Activated T-cell treated with anti-CD3 and anti-CD28 coated beads, Interleukin-2, amount 50 U/mL, for 72 hours (primary cell): Measurements from ENCODE around the gene SLX9. TPM values are rescaled to one million over a fixed set of nuclear protein-coding genes. Genes with fewer than 3 reads are reported as not detected.
A peak's percentile ranks its signal among the peaks of the same experiment; 100 is the strongest.
"Not testable (repeated sequence)": the region's sequence is repeated elsewhere in the genome, so short reads cannot be mapped to it uniquely, and the experiment has no call there.

Experiments used
- ATAC-seq, 2 donors: fragments of 150-1000 bp; cut with Tn5 transposase; replicated peaks in 1 of 2; 2 replicates each; pipeline ENCODE4 v1.10.0; 2021; ENCODE audit warnings: moderate library complexity in 2 of 2, mild to moderate bottlenecking in 1 of 2
- DNase-seq, 2 donors: peaks; one replicate each; pipeline ENCODE4 v3.0.0; 2021 to 2022; ENCODE audit warnings: mixed read lengths in 1 of 2
- H3K27ac Mint-ChIP-seq: one replicate; pipeline ENCODE4 v1.8.0; 2022; ENCODE audit warnings: mild to moderate bottlenecking, moderate library complexity, mixed read lengths
- H3K27me3 Mint-ChIP-seq: one replicate; pipeline ENCODE4 v1.8.0; 2022; ENCODE audit warnings: low read depth, mixed read lengths
- H3K36me3 Mint-ChIP-seq, 2 donors: one replicate each; pipeline ENCODE4 v1.8.0; 2022; ENCODE audit warnings: mixed read lengths in 2 of 2, mild to moderate bottlenecking in 1 of 2; ENCODE audit not compliant: insufficient read depth in 2 of 2
- H3K4me1 Mint-ChIP-seq: one replicate; pipeline ENCODE4 v1.8.0; 2022; ENCODE audit warnings: low read depth, mixed read lengths
- H3K4me3 Mint-ChIP-seq, 2 donors: one replicate each; pipeline ENCODE4 v1.8.0; 2022; ENCODE audit warnings: mild to moderate bottlenecking in 2 of 2, mixed read lengths in 2 of 2, moderate library complexity in 2 of 2
- H3K9me3 Mint-ChIP-seq, 2 donors: one replicate each; pipeline ENCODE4 v1.8.0; 2022; ENCODE audit warnings: mixed read lengths in 2 of 2
- total RNA-seq, 2 donors: library from RNA; stranded (reverse); gene quantifications; one replicate each; pipeline ENCODE4 v1.2.3, GENCODE V29; 2022

The SLX9 gene
- total RNA-seq, 2 donors from 2014 or later = 38.7 to 48.9 TPM

- peaks cover 6 to 7% of the 10 kb centered on the region in 2 donors for H3K36me3 Mint-ChIP-seq
- H3K27me3 Mint-ChIP-seq = no peaks in the 10 kb centered on the region
- no peaks in the 10 kb centered on the region for H3K9me3 Mint-ChIP-seq
- H3K4me3 Mint-ChIP-seq = peak overlapping the region; percentile 73 to 81
- peaks cover 94% of the 10 kb centered on the region for H3K4me1 Mint-ChIP-seq
- ATAC-seq (no peak), DNase-seq (no peak)
- peak overlapping the region; percentile 45 for H3K27ac Mint-ChIP-seq
These were observed 15.0 kb upstream of the SLX9 start for GRCh38 chr21:44924606-44925377.

DNA sequence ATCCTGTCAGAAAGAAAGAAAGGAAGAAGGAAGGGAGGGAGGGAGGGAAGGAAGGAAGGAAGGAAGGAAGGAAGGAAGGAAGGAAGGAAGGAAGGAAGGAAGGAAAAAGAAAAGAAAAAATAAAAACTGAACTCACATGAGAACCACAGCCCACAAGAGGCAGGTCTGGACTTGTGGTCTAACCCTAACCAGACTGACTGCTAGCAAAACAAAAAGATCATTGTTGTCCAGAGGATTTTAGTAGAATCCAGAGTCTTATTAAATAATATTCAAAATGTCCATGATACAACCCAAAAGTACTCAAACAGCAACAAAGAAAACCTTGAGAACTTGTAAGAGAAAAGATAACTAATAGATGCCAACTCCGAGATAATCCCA lies 14.5 kb upstream of the SLX9 start:
- ATAC-seq (no peak), DNase-seq (no peak)
- H3K4me1 Mint-ChIP-seq = peaks cover 95% of the 10 kb centered on the region
- peak overlapping the region; percentile 45 for H3K27ac Mint-ChIP-seq
- H3K27me3 Mint-ChIP-seq = no peaks in the 10 kb centered on the region
- peaks cover 4 to 6% of the 10 kb centered on the region in 2 donors for H3K36me3 Mint-ChIP-seq
- H3K4me3 Mint-ChIP-seq = peak overlapping the region; percentile 73 to 81
- H3K9me3 Mint-ChIP-seq = no peaks in the 10 kb centered on the region

- DNase-seq (peak; percentile 51 to 56), ATAC-seq (peak; percentile 32 to 33)
- H3K27me3 Mint-ChIP-seq = no peaks in the 10 kb centered on the region
- peak overlapping the region; percentile 84 to 87 for H3K4me3 Mint-ChIP-seq
- peaks cover 97% of the 10 kb centered on the region for H3K4me1 Mint-ChIP-seq
- peak overlapping the region; percentile 95 for H3K27ac Mint-ChIP-seq
- H3K9me3 Mint-ChIP-seq = no peaks in the 10 kb centered on the region
- H3K36me3 Mint-ChIP-seq = no peaks in the 10 kb centered on the region
These were observed 13.3 kb upstream of the SLX9 start for GRCh38 chr21:44926331-44927101.

DNA sequence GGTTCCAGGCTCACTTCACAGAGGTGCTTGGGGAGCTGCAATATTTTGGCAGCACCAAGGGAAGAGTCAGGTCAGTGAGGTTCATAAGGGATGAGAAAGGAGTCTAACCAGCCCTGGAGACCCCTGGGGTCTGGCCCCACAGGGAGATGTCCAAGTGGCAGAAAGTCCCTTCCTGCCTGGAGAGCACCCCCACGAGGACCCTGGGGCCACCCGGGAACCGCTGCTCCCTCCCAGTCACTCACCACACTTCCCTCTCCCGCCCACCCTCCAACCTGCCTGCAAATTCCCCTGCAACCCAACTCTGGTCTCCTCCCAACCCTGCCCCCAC lies 12.6 kb upstream of the SLX9 start:
- no peaks in the 10 kb centered on the region for H3K9me3 Mint-ChIP-seq
- H3K4me3 Mint-ChIP-seq = peak overlapping the region; percentile 84 to 87
- no peaks in the 10 kb centered on the region for H3K36me3 Mint-ChIP-seq
- peak overlapping the region; percentile 95 for H3K27ac Mint-ChIP-seq
- H3K27me3 Mint-ChIP-seq = no peaks in the 10 kb centered on the region
- DNase-seq = no peak
- peaks cover 90% of the 10 kb centered on the region for H3K4me1 Mint-ChIP-seq
- no peak for ATAC-seq

- Mint-ChIP-seq H3K4me3 (peak overlapping the region; percentile 84 to 87), H3K4me1 (peaks cover 84% of the 10 kb centered on the region), H3K27ac (peak overlapping the region; percentile 95), H3K9me3 (no peaks in the 10 kb centered on the region), H3K27me3 (no peaks in the 10 kb centered on the region), H3K36me3 (no peaks in the 10 kb centered on the region)
- ATAC-seq (peak; percentile 74 to 81), DNase-seq (peak; percentile 82 to 87)
These were observed 12.0 kb upstream of the SLX9 start for GRCh38 chr21:44927587-44928461.

DNA sequence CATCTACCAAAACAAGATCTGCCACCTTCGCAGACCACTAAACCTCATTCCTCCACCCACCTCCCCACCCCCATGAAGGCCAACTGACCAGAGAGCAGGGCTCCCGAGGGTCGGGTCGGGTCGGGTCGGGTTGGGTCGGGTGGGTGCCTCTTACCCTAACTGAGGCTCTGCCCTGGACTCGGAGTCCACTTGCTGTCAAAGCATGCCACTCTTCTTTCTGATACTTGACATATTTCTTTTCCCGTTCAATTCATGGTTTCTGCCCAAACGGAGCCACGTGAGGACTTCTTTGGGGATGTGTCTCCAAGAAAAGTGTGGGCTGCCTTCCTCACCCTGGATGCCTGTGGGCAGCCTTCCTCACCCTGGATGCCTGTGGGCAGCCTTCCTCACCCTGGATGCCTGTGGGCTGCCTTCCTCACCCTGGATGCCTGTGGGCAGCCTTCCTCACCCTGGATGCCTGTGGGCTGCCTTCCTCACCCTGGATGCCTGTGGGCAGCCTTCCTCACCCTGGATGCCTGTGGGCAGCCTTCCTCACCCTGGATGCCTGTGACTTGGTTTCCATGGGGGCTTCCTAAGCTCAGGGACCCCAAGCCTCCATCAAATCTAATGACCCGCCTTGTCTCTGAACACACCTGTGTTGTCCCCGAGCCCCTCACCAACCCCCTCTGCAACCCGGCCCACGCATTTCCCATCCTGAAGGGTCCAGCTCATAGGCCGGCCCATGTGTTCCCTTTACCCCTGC lies 11.2 kb upstream of the SLX9 start:
- ATAC-seq, H3K36me3 Mint-ChIP-seq, DNase-seq, H3K9me3 Mint-ChIP-seq, H3K27me3 Mint-ChIP-seq: not testable (repeated sequence)
- Mint-ChIP-seq H3K27ac (peak overlapping the region; percentile 66), H3K4me1 (peaks cover 82% of the 10 kb centered on the region), H3K4me3 (peak overlapping the region; percentile 84 to 87)

DNA sequence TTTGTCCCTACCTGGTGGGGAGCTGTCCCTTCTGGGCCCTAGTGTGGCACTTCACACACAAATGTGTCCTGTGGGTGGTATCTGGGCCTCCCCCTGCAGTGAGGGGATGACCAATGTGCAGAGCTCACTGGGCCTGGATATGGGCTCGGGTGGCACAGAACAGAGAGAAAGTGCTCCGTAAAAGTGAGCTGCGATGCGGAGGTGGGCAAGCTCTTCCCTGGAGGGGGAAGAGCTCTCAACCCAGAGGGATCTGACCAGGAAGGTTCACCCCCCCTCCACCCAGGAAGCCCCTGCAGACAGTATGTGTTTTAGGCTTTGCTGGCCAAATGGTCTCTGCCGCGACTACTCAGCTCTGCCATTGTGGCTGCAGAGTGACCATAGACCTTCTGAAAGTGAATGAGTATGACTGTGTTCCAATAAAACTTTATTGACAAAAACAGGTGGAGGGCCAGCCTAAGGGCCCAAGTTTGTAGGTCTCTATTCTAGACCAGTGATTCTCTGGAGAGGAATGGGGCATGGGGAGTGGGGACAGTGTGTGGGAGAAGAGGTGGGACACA lies 10.5 kb upstream of the SLX9 start:
- Mint-ChIP-seq H3K4me1 (peaks cover 76% of the 10 kb centered on the region), H3K4me3 (peak overlapping the region; percentile 83 to 86), H3K27me3 (no peaks in the 10 kb centered on the region), H3K36me3 (no peaks in the 10 kb centered on the region), H3K27ac (peak overlapping the region; percentile 78), H3K9me3 (no peaks in the 10 kb centered on the region)
- DNase-seq (no peak), ATAC-seq (no peak)

GRCh38 chr21:44929799-44930542 lies 9.9 kb upstream of the SLX9 start:
- Mint-ChIP-seq H3K4me1 (peaks cover 69% of the 10 kb centered on the region), H3K27ac (peak overlapping the region; percentile 78), H3K36me3 (no peaks in the 10 kb centered on the region), H3K9me3 (no peaks in the 10 kb centered on the region), H3K4me3 (peak overlapping the region; percentile 83 to 86), H3K27me3 (no peaks in the 10 kb centered on the region)
- no peak for ATAC-seq
- DNase-seq = no peak

GRCh38 chr21:44930543-44930981 lies 9.3 kb upstream of the SLX9 start:
- H3K4me3 Mint-ChIP-seq = peak overlapping the region; percentile 83 to 86
- H3K4me1 Mint-ChIP-seq = peaks cover 63% of the 10 kb centered on the region
- H3K36me3 Mint-ChIP-seq = no peaks in the 10 kb centered on the region
- peak overlapping the region; percentile 38 for H3K27ac Mint-ChIP-seq
- no peaks in the 10 kb centered on the region for H3K27me3 Mint-ChIP-seq
- no peaks in the 10 kb centered on the region for H3K9me3 Mint-ChIP-seq
- DNase-seq = peak; percentile 58 to 71
- ATAC-seq = peak in 1 of 2 donors; percentile 16

GRCh38 chr21:44931137-44931500 lies 8.7 kb upstream of the SLX9 start:
- peak overlapping the region; percentile 83 to 86 for H3K4me3 Mint-ChIP-seq
- H3K27me3 Mint-ChIP-seq = no peaks in the 10 kb centered on the region
- DNase-seq = peak in 1 of 2 donors; percentile 31
- ATAC-seq = no peak
- no peaks in the 10 kb centered on the region for H3K9me3 Mint-ChIP-seq
- H3K36me3 Mint-ChIP-seq = no peaks in the 10 kb centered on the region
- peak overlapping the region; percentile 15 for H3K27ac Mint-ChIP-seq
- H3K4me1 Mint-ChIP-seq = peaks cover 58% of the 10 kb centered on the region

DNA sequence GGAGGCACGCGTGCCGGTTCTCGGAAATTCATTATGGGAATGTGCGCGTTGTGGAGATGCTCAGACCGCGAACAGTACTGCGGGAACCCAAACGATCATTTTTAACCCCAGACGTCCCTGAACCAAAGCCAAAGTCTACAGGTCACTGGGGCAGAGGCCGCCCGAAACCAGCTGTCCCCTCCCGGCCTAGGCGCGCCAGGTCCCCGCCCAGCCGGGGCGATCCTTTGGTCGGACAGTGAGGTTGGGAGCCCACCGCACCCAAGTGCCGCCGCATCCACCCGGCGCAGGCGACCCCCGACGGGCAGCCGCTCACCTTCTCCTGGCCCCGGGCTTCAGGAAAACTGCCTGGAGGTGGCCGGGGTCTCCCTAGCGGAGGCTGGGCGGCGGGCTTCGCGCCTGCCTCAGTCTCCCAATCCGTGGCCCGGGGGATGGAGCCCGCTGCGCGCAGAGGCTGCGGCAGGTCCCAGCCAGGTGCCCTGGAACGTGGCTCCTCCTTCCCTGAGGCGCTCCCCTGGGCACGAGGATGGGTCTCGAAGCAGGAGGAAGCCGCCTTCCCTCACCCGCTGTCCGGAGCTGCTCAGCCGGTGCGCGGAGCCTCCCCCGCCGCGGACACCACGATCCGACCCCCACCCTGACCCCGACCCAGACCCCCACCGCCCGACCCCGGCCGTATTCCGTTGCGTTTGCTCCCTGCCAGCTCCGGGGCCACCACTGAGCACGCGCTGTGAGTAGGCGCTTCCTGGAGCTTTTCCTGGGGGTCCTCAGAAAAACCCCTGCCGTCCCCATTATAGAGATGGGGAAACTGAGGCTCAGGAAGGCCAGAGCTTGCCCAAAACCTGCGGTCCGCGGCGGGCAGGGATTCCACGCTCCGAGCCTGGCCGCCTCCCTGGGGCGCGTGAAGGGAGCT lies 8.1 kb upstream of the SLX9 start:
- H3K27me3 Mint-ChIP-seq = no peaks in the 10 kb centered on the region
- peak overlapping the region; percentile 15 for H3K27ac Mint-ChIP-seq
- ATAC-seq = no peak
- peak overlapping the region; percentile 83 to 86 for H3K4me3 Mint-ChIP-seq
- H3K9me3 Mint-ChIP-seq = no peaks in the 10 kb centered on the region
- no peak for DNase-seq
- H3K4me1 Mint-ChIP-seq = peaks cover 52% of the 10 kb centered on the region
- no peaks in the 10 kb centered on the region for H3K36me3 Mint-ChIP-seq
